Suppressor macrophage treated with lipopolysaccharide for 1 hour (primary cell): Measurements from ENCODE around the gene SS18L1.
"Not testable (repeated sequence)": the region's sequence is repeated elsewhere in the genome, so short reads cannot be mapped to it uniquely, and the experiment has no call there.

ENCODE experiments used
- DNase-seq, 3 donors: peaks; one replicate each; pipeline ENCODE4 v3.0.0-alpha.2; 2020 to 2022

The SS18L1 gene

DNA sequence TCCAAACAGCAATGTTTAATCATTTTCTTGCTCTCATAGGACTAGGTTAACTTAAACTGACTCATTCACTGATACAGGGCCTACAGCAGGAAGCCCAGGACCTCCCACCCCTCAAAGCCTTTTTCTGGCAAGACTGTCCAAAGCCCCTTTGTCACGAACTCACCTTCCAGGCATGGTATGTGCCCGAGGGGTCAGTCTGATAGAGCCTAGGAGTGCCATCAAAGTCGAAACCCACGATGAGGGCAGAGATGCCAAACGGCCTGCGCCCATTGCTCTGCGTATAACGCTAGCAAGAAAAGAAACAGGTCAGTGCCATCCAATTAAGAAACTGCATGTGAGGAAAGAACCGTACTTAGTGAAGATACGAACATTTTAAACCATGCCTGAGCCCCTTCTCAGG, 4.7 kb upstream of the SS18L1 start:
- no peak for DNase-seq

DNA sequence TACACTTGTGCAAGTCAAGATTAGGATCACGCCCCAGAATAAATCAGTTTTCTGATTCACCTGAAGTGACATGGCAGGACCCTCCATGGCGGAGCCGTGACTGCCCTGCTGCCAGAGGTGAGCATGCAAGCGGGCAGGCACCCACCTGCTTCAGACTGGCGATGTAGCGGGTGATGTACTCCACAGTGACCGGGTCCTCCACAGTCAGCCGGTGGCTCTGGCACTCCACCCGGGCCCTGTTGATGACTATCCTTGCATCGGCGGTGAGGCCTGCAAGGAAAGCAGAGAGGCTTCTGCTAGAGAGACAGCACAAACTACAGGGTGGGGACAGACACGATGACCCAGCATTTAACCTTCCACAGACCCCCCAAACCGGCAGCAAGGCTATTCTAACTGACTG, 3.9 kb upstream of the SS18L1 start:
- DNase-seq: no peak

- no peak for DNase-seq
These were observed 2.5 kb upstream of the SS18L1 start for GRCh38 chr20:62141043-62141396.

- peak; percentile 61 to 76 (median 74) for DNase-seq
These were observed 1.9 kb upstream of the SS18L1 start for GRCh38 chr20:62141397-62142251.

GRCh38 chr20:62142252-62143080, 1.1 kb upstream of the SS18L1 start:
- peak; percentile 12 to 58 (median 24) for DNase-seq

DNA sequence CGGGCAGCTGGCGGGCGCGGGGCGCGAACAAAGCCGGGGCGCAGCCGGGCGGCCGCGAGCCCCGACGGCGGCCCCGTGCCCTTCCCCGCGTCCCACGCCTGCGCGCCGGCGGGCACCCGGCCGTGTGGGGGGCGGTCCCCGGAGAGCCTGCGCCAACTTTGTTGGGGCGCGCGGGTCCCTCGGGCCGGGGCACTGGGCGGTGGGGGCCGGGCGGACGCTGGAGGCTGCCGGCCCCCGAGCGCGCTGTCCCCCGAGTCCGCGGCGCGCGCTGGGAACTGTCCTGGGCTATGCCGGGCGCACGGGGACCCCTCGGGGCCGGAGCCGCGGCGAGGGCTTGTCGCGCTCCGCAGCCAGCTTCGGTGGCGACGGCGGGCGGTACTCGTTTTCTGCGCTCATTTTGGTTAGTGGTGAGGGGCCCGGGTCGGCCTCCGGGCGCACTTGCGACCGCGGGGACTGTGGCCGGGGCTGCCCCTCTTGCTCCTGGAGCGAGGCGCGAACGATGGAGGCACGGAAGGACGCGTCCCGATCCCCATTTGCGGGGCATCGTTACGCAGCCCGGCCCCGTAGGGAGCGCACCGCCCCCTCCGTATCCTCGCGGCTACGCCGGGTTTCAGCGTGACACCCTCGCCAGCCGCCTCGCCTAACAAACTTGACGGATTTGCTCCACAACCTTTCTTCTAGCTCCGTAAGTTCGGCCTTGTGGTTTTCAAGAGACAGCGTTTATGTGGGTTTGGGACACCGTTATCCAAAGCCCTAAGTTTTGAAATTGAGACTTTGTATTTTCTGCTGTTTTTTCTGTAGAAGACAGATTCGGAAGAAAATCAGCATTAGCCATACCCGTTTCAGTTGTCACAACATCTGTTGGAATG, 622 bp downstream of the SS18L1 start:
- peak; percentile 74 to 88 (median 78) for DNase-seq

- DNase-seq: no peak
These were observed 2.1 kb downstream of the SS18L1 start for GRCh38 chr20:62145688-62146018.

- no peak for DNase-seq
These were observed 2.6 kb downstream of the SS18L1 start for GRCh38 chr20:62146019-62146755.

- no peak for DNase-seq
These were observed 3.6 kb downstream of the SS18L1 start for GRCh38 chr20:62147125-62147524.

- no peak for DNase-seq
These were observed 4.0 kb downstream of the SS18L1 start for GRCh38 chr20:62147528-62147927.

GRCh38 chr20:62148383-62148782, 4.8 kb downstream of the SS18L1 start:
- DNase-seq: not testable (repeated sequence)

DNA sequence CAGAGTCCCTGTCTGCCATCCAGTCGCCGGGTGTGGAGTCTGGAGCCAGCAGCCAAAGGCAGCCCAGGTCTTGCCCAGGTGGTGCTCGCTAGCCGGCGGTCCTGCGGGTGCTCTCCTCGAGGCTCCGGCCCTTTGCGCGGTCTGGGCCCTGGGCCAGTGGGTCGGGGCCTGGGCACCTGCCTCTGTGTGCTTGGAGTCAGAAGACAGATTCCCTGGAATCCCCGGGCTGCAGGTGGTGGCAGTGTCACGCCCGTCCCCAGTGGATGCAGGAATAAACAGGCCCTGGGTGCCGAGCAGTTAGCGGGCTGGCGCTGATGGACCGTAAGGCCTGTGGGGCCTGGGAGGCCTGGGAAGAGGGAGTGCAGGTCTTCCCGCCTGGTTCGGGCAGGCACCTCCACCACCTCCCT, 5.3 kb downstream of the SS18L1 start:
- DNase-seq: no peak

DNA sequence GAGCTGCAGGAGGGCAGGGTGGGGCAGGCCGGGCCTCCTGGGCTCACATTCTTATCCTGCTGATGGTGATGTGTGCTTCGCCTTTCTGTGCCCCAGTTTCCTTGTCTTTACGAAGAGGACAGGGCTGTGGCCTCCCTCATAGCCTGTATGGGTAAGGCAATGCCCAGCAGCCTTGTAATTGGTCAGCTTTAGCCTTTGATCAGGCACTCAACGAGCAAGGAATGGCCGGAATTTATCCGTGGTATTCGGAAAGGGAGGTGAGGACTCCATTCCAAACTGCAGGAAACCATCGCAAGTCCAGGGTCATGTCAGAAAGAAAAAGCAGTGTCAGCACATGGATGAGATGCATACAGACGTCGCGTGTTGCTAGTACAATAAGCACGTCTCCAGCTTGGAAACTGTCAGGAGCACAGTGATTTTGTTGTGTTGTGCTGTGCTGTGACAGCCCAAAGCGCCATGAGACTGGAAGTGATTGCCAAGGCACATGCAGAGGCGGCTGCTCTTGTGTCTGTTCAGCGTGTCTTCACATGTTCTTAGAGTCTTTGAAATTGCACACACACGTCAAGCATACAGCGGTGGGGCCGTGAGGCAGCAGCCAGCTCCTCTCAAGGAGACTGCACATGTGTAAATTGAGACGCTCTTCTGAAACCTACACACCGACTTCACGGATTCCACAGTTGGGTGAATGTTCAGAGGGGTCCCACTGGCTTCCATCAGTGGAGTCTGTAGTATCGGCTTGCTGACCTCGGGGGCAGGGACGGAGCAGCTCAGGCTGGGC, 6.2 kb downstream of the SS18L1 start:
- DNase-seq: no peak

GRCh38 chr20:62150310-62150575, 6.7 kb downstream of the SS18L1 start:
- DNase-seq: no peak

GRCh38 chr20:62151225-62151624, 7.7 kb downstream of the SS18L1 start:
- no peak for DNase-seq

DNA sequence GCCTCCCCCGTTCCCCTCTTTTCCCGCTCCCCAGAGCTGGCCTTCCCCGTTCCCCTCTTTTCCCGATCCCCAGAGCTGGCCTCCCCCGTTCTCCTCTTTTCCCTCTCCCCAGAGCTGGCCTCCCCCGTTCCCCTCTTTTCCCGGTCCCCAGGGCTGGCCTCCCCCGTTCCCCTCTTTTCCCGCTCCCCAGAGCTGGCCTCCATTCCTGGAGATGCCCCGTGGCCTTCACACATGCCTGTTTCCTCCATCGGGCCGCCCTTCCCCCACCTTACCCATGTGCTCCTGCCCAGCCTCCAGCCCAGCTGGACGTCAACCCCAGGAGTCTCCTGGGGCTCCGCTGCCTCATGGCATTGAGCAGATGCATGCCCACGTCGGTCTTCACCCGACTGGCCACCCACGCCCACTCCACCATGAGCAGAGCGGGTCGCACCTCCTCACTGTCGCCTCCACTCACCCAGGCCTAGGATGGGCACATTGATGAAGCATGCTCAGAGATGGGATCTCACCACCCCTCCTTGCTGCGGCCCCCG, 8.3 kb downstream of the SS18L1 start:
- DNase-seq: no peak

- DNase-seq: no peak
These were observed 12.1 kb downstream of the SS18L1 start for GRCh38 chr20:62155428-62156253.

GRCh38 chr20:62156254-62156556, 12.6 kb downstream of the SS18L1 start:
- no peak for DNase-seq

- DNase-seq: peak; percentile 70 to 88 (median 73)
These were observed 13.2 kb downstream of the SS18L1 start for GRCh38 chr20:62156592-62157386.
